Neural cell (in vitro differentiated cells): ENCODE results near the gene PDLIM1.

Experiments
- CTCF ChIP-seq: fragments of 450-650 bp; IDR thresholded peaks from 2 replicates; pipeline ENCODE4 v1.5.1; 2014; ENCODE audit warnings: antibody characterized with exemption, mild to moderate bottlenecking, moderate library complexity; ENCODE audit not compliant: poor library complexity, severe bottlenecking
- EP300 ChIP-seq: fragments of 450-650 bp; conservative IDR thresholded peaks from 2 replicates; pipeline ENCODE4 v1.6.1; 2014; ENCODE audit warnings: antibody characterized with exemption, mild to moderate bottlenecking, moderate library complexity; ENCODE audit not compliant: poor library complexity, severe bottlenecking
- EZH2 ChIP-seq: fragments of 200-600, 300-800 bp; shearing (Covaris generic), sonication (generic); IDR thresholded peaks from 2 replicates; pipeline ENCODE4 v1.6.1; 2014; ENCODE audit warnings: antibody characterized with exemption, low read length, borderline replicate concordance, mild to moderate bottlenecking; ENCODE audit not compliant: insufficient read depth, poor library complexity, severe bottlenecking
- POLR2AphosphoS5 ChIP-seq: IDR thresholded peaks from 2 replicates; pipeline ENCODE4 v1.6.1; 2012
- RAD21 ChIP-seq: fragments of 450-650 bp; conservative IDR thresholded peaks from 2 replicates; pipeline ENCODE4 v1.6.1; 2014; ENCODE audit warnings: antibody characterized with exemption, mild to moderate bottlenecking, moderate library complexity
- REST ChIP-seq: IDR thresholded peaks from 2 replicates; pipeline ENCODE4 v1.6.1; 2012; ENCODE audit warnings: borderline replicate concordance
- SMC3 ChIP-seq: fragments of 450-650 bp; conservative IDR thresholded peaks from 2 replicates; pipeline ENCODE4 v1.6.1; 2014; ENCODE audit warnings: antibody characterized with exemption, mild to moderate bottlenecking, moderate library complexity; ENCODE audit not compliant: poor library complexity
- TAF1 ChIP-seq: IDR thresholded peaks from 2 replicates; pipeline ENCODE4 v1.6.1; 2012; ENCODE audit warnings: low read depth

- TF ChIP-seq CTCF: no peak
- TF ChIP-seq REST: no peak
- no peak for TF ChIP-seq TAF1
- no peak for TF ChIP-seq POLR2AphosphoS5
- no peak for TF ChIP-seq EP300
- no peak for TF ChIP-seq SMC3
- TF ChIP-seq RAD21: no peak
- no peak for TF ChIP-seq EZH2
These were observed 3.5 kb downstream of the PDLIM1 start for GRCh38 chr10:95287281-95287680.
